B cell (primary cell): ENCODE results near the gene ADRB2. TPM values are rescaled to one million over a fixed set of nuclear protein-coding genes. Genes with fewer than 3 reads are reported as not detected.

Experiments
- ATAC-seq: fragments of 200-7000 bp; cut with Tn5 transposase; one replicate; pipeline ENCODE4 v1.10.0; 2021; ENCODE audit warnings: low read depth, mild to moderate bottlenecking, moderate number of reproducible peaks, moderate library complexity
- CTCF ChIA-PET: fragments of 350-600 bp; sonication (Branson Sonifier 250); formaldehyde crosslinking; loops from one replicate; lab custom pipeline; 2021; ENCODE audit warnings: antibody characterized with exemption, inconsistent platforms; lab: Charles Lee
- POLR2A ChIA-PET: fragments of 350-600 bp; sonication (Branson Sonifier 250); formaldehyde crosslinking; loops from one replicate; lab custom pipeline; 2021; ENCODE audit warnings: antibody characterized with exemption; lab: Charles Lee
- DNase-seq: peaks from one replicate; pipeline ENCODE4 v3.0.0; 2013
- H2AFZ ChIP-seq: 2 replicates; pipeline ENCODE4 v1.6.1; 2012; ENCODE audit warnings: mild to moderate bottlenecking, low read depth, low read length; ENCODE audit not compliant: insufficient read depth, poor library complexity, severe bottlenecking
- H3K27ac ChIP-seq, 2 donors: 1 replicate in 1 of 2; 2 replicates in 1 of 2; pipeline ENCODE4 v1.5.1; 2012 to 2013; ENCODE audit warnings: low read length in 2 of 2, mild to moderate bottlenecking in 2 of 2, moderate library complexity in 1 of 2
- H3K27me3 ChIP-seq, 4 experiments: fragments of 200-600 bp in 1 of 4; sonication (generic) in 1 of 4; replicated peaks in 1 of 4; 1 replicate in 2 of 4; 2 replicates in 2 of 4; pipeline versions ENCODE4 v1.6.1 to v1.7.0; 2013 to 2016; ENCODE audit warnings: low read length in 3 of 4, mild to moderate bottlenecking in 2 of 4, mixed read lengths in 1 of 4, moderate library complexity in 1 of 4; ENCODE audit not compliant: insufficient read depth in 4 of 4, control insufficient read depth in 3 of 4; ENCODE audit errors: control extremely low read depth in 1 of 4
- H3K36me3 ChIP-seq, 2 experiments: replicated peaks in 1 of 2; 1 replicate in 1 of 2; 2 replicates in 1 of 2; pipeline versions ENCODE4 v1.6.1 to v1.7.1; 2013; ENCODE audit warnings: low read length in 1 of 2; ENCODE audit not compliant: insufficient read depth in 2 of 2, control insufficient read depth in 1 of 2; ENCODE audit errors: control extremely low read depth in 1 of 2, extremely low read depth in 1 of 2
- H3K4me1 ChIP-seq, 2 donors: fragments of 200-600 bp in 1 of 2; sonication (generic) in 1 of 2; 1 replicate in 1 of 2; 2 replicates in 1 of 2; pipeline versions ENCODE4 v1.5.1 to v1.6.1; 2013 to 2017; ENCODE audit warnings: low read length in 2 of 2; ENCODE audit not compliant: control insufficient read depth in 2 of 2, insufficient read depth in 2 of 2
- H3K4me2 ChIP-seq: replicated peaks from 2 replicates; pipeline ENCODE3; 2012; ENCODE audit warnings: mild to moderate bottlenecking, low read depth, low read length; ENCODE audit not compliant: poor library complexity, severe bottlenecking
- H3K4me3 ChIP-seq, 5 experiments: fragments of 200-600 bp in 1 of 5; sonication (generic) in 1 of 5; 1 replicate in 3 of 5; 2 replicates in 2 of 5; pipeline versions ENCODE4 v1.5.1 to v1.7.0; 2011 to 2016; ENCODE audit warnings: low read length in 4 of 5, mild to moderate bottlenecking in 4 of 5, low read depth in 2 of 5, control low read depth in 1 of 5, moderate library complexity in 1 of 5; ENCODE audit not compliant: insufficient read depth in 1 of 5; ENCODE audit errors: control extremely low read depth in 1 of 5, extremely low read depth in 1 of 5
- H3K79me2 ChIP-seq: fragments of 200-600 bp; sonication (generic); one replicate; pipeline ENCODE4 v1.6.0; 2016; ENCODE audit warnings: low read length; ENCODE audit not compliant: control insufficient read depth, insufficient read depth
- H3K9ac ChIP-seq: fragments of 200-600 bp; sonication (generic); 2 replicates; pipeline ENCODE4 v1.6.1; 2017; ENCODE audit warnings: mild to moderate bottlenecking, low read length, moderate library complexity
- H3K9me3 ChIP-seq, 3 donors: one replicate each; pipeline versions ENCODE4 v1.6.1 to v1.7.1; 2013; ENCODE audit warnings: low read length in 2 of 3; ENCODE audit not compliant: control insufficient read depth in 2 of 3, insufficient read depth in 1 of 3; ENCODE audit errors: control extremely low read depth in 1 of 3
- H4K20me1 ChIP-seq: 2 replicates; pipeline ENCODE4 v1.6.0; 2012; ENCODE audit warnings: mild to moderate bottlenecking, low read length; ENCODE audit not compliant: insufficient read depth, control insufficient read depth, poor library complexity, severe bottlenecking
- H3K27ac Mint-ChIP-seq: one replicate; pipeline ENCODE4 v1.8.0; 2021; ENCODE audit warnings: mixed read lengths
- H3K27me3 Mint-ChIP-seq: one replicate; pipeline ENCODE4 v1.8.0; 2021; ENCODE audit warnings: mixed read lengths
- H3K4me1 Mint-ChIP-seq: one replicate; pipeline ENCODE4 v1.8.0; 2021; ENCODE audit warnings: mixed read lengths
- H3K4me3 Mint-ChIP-seq: one replicate; pipeline ENCODE4 v1.8.0; 2021; ENCODE audit warnings: mixed read lengths
- H3K9me3 Mint-ChIP-seq: one replicate; pipeline ENCODE4 v1.8.0; 2022; ENCODE audit warnings: mixed read lengths; ENCODE audit not compliant: insufficient read depth
- CTCF ChIP-seq: fragments of 200-600 bp; IDR thresholded peaks from one replicate; pipeline ENCODE4 v1.8.0; 2022; ENCODE audit warnings: antibody characterized with exemption, mild to moderate bottlenecking
- EZH2 ChIP-seq: IDR thresholded peaks from 2 replicates; pipeline ENCODE4 v1.6.1; 2012; ENCODE audit warnings: borderline replicate concordance, low read depth, mild to moderate bottlenecking, moderate library complexity, low read length; ENCODE audit not compliant: insufficient read depth, poor library complexity, severe bottlenecking
- intact Hi-C: fragments of 100-400 bp; cut with micrococcal nuclease; formaldehyde crosslinking; loops from one replicate; pipeline ENCODE4 v1.10.0; 2022
- polyA plus RNA-seq: library from polyadenylated mRNA; depleted of rRNA; stranded (reverse); fragments of >200 nt; gene quantifications from 2 replicates; pipeline ENCODE4 v1.2.3, GENCODE V29; 2012
- total RNA-seq, 2 donors: library from RNA; stranded (reverse); fragments of 120-200 nt in 1 of 2; gene quantifications; 1 replicate in 1 of 2; 2 replicates in 1 of 2; pipeline versions ENCODE4 v1.2.3 to v1.2.4, GENCODE V29; 2013 to 2022

The ADRB2 gene
- total and polyA plus RNA-seq, 2 donors (not counting 1 experiment from before 2014, with no cell fraction given) = 6.0 to 12.4 TPM

- Histone ChIP-seq H3K4me3 (no peak overlapping the region), H2AFZ (no peak overlapping the region), H3K27me3 (no peaks in the 10 kb centered on the region), H4K20me1 (no peaks in the 10 kb centered on the region), H3K36me3 (no peaks in the 10 kb centered on the region), H3K4me1 (no peaks in the 10 kb centered on the region), H3K27ac (no peak overlapping the region), H3K79me2 (no peaks in the 10 kb centered on the region), H3K9me3 (no peaks in the 10 kb centered on the region), H3K4me2 (no peak overlapping the region), H3K9ac (no peak overlapping the region)
- POLR2A ChIA-PET = no interaction called here
- H3K27me3 Mint-ChIP-seq = peaks cover 5% of the 10 kb centered on the region
- H3K9me3 Mint-ChIP-seq = no peaks in the 10 kb centered on the region
- H3K4me1 Mint-ChIP-seq = no peaks in the 10 kb centered on the region
- TF ChIP-seq CTCF = no peak
- TF ChIP-seq EZH2 = no peak
- intact Hi-C loops = no loop called here
- no peak for DNase-seq
- H3K27ac Mint-ChIP-seq = no peak overlapping the region
- CTCF ChIA-PET = no interaction called here
- H3K4me3 Mint-ChIP-seq = no peak overlapping the region
- no peak for ATAC-seq
Measured at GRCh38 chr5:148785223-148785622, 41.2 kb upstream of the ADRB2 start.

- no peak for DNase-seq
- H2AFZ ChIP-seq = no peak overlapping the region
- H3K9ac ChIP-seq = no peak overlapping the region
- no peak overlapping the region for H3K4me2 ChIP-seq
- TF ChIP-seq CTCF (no peak), EZH2 (no peak)
- H3K79me2 ChIP-seq = no peaks in the 10 kb centered on the region
- no peaks in the 10 kb centered on the region for H3K36me3 ChIP-seq
- ATAC-seq = no peak
- peaks cover 5% of the 10 kb centered on the region for H3K27me3 Mint-ChIP-seq
- H3K27ac ChIP-seq = no peak overlapping the region
- no peaks in the 10 kb centered on the region for H3K9me3 ChIP-seq
- H3K27ac Mint-ChIP-seq = no peak overlapping the region
- H3K4me1 Mint-ChIP-seq = no peaks in the 10 kb centered on the region
- CTCF ChIA-PET = interaction anchor here (1.7 kb wide), 1 partner anchor 45 kb away, joined by 7 read pairs; no protein-coding TSS in a partner anchor
- no peak overlapping the region for H3K4me3 ChIP-seq
- H3K9me3 Mint-ChIP-seq = no peaks in the 10 kb centered on the region
- POLR2A ChIA-PET = no interaction called here
- intact Hi-C loops = no loop called here
- H3K27me3 ChIP-seq = no peaks in the 10 kb centered on the region
- H3K4me3 Mint-ChIP-seq = no peak overlapping the region
- H3K4me1 ChIP-seq = no peaks in the 10 kb centered on the region
- H4K20me1 ChIP-seq = no peaks in the 10 kb centered on the region
Measured at GRCh38 chr5:148786456-148786855, 40.0 kb upstream of the ADRB2 start.
